ENCODE results near the gene ASTN2.

ASTN2 gene

GRCh38 chr9:116381350-116381749 is 1033.5 kb downstream of the ASTN2 start:
- H3K4me1 Mint-ChIP-seq = peaks cover 2% of the 10 kb centered on the region
- no peak overlapping the region for H3K27ac Mint-ChIP-seq
- H3K27me3 Mint-ChIP-seq = no peaks in the 10 kb centered on the region
- no peak for ATAC-seq (ENCODE audit: low read depth)
- DNase-seq (ENCODE audit: low spot score in 2 of 2) = no peak
- H3K4me3 Mint-ChIP-seq = no peak overlapping the region
- H3K9me3 Mint-ChIP-seq = no peaks in the 10 kb centered on the region
- peaks cover 2% of the 10 kb centered on the region for H3K36me3 Mint-ChIP-seq

DNA sequence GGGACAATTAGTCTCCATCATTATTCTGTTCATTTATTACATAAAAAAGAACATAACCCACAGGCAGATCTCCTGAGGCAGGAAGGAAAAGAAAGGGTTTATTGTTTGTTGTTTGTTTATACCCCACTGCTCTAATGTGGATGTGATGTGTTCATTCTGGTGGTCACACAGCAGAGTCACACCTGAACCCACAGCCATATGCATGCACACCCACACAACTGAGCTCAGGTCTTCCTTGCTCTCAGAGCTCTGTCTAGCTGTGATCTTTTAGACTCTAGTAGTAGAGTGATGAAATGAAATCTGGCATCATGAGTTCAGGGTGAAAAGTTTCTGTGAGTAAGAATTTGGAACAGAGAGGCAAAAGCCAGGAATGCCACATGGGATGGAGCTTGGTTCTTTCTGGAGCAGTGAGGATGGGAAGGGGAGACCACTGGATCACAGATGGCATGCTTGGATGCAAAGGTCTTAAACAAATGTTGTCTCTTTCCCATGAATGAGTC is 1034.3 kb downstream of the ASTN2 start:
- H3K4me3 Mint-ChIP-seq = no peak overlapping the region
- no peak for DNase-seq (ENCODE audit: low spot score in 2 of 2)
- H3K9me3 Mint-ChIP-seq = no peaks in the 10 kb centered on the region
- H3K27ac Mint-ChIP-seq = no peak overlapping the region
- no peak for ATAC-seq (ENCODE audit: low read depth)
- H3K27me3 Mint-ChIP-seq = no peaks in the 10 kb centered on the region
- peaks cover 2% of the 10 kb centered on the region for H3K4me1 Mint-ChIP-seq
- H3K36me3 Mint-ChIP-seq = peaks cover under 1% of the 10 kb centered on the region

DNA sequence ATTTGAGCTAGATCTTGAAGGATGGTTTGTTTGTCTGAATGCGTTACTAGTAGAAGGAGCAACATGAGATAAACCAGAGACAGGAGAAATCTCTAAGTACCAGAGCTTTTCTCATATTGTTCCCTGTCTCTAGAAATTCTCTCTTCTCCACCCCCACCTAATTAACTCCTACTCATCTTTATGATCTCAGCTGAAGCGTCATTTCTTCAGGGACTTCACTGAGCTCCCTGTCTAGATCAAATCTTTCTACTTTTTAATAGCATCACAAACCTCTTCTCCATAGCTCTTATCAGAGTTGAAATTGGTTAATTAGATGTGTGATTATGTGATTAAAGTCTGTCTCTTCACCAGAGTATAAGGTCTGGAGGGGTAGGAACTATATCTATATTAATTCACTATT is 1035.0 kb downstream of the ASTN2 start:
- ATAC-seq (ENCODE audit: low read depth) (no peak), DNase-seq (ENCODE audit: low spot score in 2 of 2) (no peak)
- Mint-ChIP-seq H3K9me3 (no peaks in the 10 kb centered on the region), H3K4me1 (peaks cover 2% of the 10 kb centered on the region), H3K27ac (no peak overlapping the region), H3K36me3 (no peaks in the 10 kb centered on the region), H3K27me3 (no peaks in the 10 kb centered on the region), H3K4me3 (no peak overlapping the region)

DNA sequence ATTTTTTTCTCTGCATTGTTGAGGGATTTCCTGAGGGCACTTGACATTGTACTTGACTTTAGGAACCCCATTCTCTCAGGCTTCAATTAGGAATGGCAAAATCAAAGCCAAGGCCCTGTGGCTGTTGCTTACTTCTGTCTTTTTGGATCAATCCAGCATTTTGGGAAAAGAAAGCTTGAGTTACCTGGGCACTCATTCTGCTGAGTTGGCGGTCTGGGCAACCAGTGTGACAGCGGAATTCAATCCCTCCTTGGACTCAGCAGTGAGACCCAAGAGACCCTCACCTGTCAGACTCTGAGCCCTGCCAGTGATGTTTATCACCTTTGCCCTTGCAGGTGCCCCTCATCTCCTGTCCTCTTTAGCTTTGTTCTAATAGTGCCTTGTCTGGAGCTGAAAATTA is 1036.0 kb downstream of the ASTN2 start:
- DNase-seq (ENCODE audit: low spot score in 2 of 2) = no peak
- ATAC-seq (ENCODE audit: low read depth) = no peak
- Mint-ChIP-seq H3K27me3 (peaks cover 2% of the 10 kb centered on the region), H3K4me3 (no peak overlapping the region), H3K27ac (no peak overlapping the region), H3K36me3 (no peaks in the 10 kb centered on the region), H3K9me3 (peaks cover 2% of the 10 kb centered on the region), H3K4me1 (peaks cover 2% of the 10 kb centered on the region)

GRCh38 chr9:116377179-116377798 is 1037.6 kb downstream of the ASTN2 start:
- H3K9me3 Mint-ChIP-seq = peaks cover 3% of the 10 kb centered on the region
- H3K4me1 Mint-ChIP-seq = no peaks in the 10 kb centered on the region
- no peak overlapping the region for H3K4me3 Mint-ChIP-seq
- no peak overlapping the region for H3K27ac Mint-ChIP-seq
- no peaks in the 10 kb centered on the region for H3K36me3 Mint-ChIP-seq
- peaks cover 3% of the 10 kb centered on the region for H3K27me3 Mint-ChIP-seq
- ATAC-seq (ENCODE audit: low read depth) (no peak), DNase-seq (ENCODE audit: low spot score in 2 of 2) (no peak)

Measured in memory B cell (primary cell).